Measurements from ENCODE around the gene C11orf86.

DNA sequence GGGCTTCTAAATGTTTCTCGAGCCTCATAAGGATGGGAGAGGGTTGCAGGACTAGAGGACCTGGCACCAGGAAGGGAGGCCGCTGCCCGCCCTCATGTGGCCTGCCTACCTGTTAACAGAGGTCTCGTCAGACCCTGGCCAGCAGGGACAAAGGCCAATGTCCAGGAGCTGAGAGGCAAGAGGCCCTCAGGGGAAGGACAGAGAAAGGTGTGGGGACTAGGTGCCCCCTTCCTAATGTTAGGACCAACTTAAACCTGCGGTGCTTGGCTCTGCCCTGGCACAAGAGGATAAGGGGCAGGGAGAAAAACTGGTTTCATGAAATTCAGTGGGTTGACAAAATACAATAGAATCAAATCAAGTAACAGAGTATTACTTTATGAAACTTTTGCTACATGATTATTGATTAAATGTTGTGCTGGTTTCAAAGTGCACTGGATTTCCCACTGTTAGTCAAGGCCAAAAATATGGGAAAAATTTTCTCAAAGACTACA, 27.9 kb downstream of the C11orf86 start:
- TF ChIP-seq, protein P1, sequence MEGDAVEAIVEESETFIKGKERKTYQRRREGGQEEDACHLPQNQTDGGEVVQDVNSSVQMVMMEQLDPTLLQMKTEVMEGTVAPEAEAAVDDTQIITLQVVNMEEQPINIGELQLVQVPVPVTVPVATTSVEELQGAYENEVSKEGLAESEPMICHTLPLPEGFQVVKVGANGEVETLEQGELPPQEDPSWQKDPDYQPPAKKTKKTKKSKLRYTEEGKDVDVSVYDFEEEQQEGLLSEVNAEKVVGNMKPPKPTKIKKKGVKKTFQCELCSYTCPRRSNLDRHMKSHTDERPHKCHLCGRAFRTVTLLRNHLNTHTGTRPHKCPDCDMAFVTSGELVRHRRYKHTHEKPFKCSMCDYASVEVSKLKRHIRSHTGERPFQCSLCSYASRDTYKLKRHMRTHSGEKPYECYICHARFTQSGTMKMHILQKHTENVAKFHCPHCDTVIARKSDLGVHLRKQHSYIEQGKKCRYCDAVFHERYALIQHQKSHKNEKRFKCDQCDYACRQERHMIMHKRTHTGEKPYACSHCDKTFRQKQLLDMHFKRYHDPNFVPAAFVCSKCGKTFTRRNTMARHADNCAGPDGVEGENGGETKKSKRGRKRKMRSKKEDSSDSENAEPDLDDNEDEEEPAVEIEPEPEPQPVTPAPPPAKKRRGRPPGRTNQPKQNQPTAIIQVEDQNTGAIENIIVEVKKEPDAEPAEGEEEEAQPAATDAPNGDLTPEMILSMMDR (IDR thresholded peaks at IDR 0.05; ENCODE audit: control extremely low read depth in 1 of 3, insufficient read depth in 1 of 3, low read depth in 1 of 3, low read length in 3 of 3), result no peak
- TF ChIP-seq SRF (IDR thresholded peaks at IDR 0.05; ENCODE audit: low read depth, low read length), result no peak
- no peak for TF ChIP-seq CREB1 (IDR thresholded peaks at IDR 0.05)
- TF ChIP-seq POLR2AphosphoS5 (IDR thresholded peaks at IDR 0.05; ENCODE audit: low read depth, low read length), result no peak
- TF ChIP-seq ATF2 (IDR thresholded peaks at IDR 0.05; ENCODE audit: low read length), result no peak
- TF ChIP-seq POLR2A (IDR thresholded peaks at IDR 0.05; ENCODE audit: control extremely low read depth in 1 of 2, low read depth in 2 of 2, low read length in 2 of 2), result no peak
- no peak for TF ChIP-seq BCL11A (IDR thresholded peaks at IDR 0.05; ENCODE audit: low read depth in 2 of 2, low read length in 2 of 2)
- TF ChIP-seq SP4 (IDR thresholded peaks at IDR 0.05; ENCODE audit: low read length), result no peak
- TF ChIP-seq MAFK (IDR thresholded peaks at IDR 0.05; ENCODE audit: low read depth, low read length), result no peak
- TF ChIP-seq SIX5 (IDR thresholded peaks at IDR 0.05; ENCODE audit: low read depth, low read length), result no peak
